Sigmoid colon (tissue), 4 donors: ENCODE measurements around the gene DYNC1H1.

Experiments used
- CTCF ChIP-seq, 4 experiments: fragments of 450-650 bp in 3 of 4; fragments of 200-600 bp in 1 of 4; IDR thresholded peaks; one replicate each; pipeline ENCODE4 v1.5.1; 2016 to 2019; ENCODE audit warnings: antibody characterized with exemption in 4 of 4, mild to moderate bottlenecking in 3 of 4, moderate library complexity in 2 of 4
- POLR2A ChIP-seq, 2 donors: fragments of 450-650 bp; IDR thresholded peaks; one replicate each; pipeline ENCODE4 v1.6.1; 2016; ENCODE audit warnings: antibody characterized with exemption in 2 of 2, mild to moderate bottlenecking in 2 of 2, moderate library complexity in 2 of 2
- POLR2AphosphoS5 ChIP-seq, 4 donors: sonication (generic); formaldehyde crosslinking; IDR thresholded peaks; one replicate each; pipeline ENCODE4 v1.6.1; 2017; ENCODE audit warnings: antibody characterized with exemption in 4 of 4

GRCh38 chr14:101917413-101918017 lies 46.9 kb upstream of the DYNC1H1 start:
- TF ChIP-seq POLR2AphosphoS5 (IDR thresholded peaks at IDR 0.05) (no peak), POLR2A (IDR thresholded peaks at IDR 0.05) (no peak), CTCF (IDR thresholded peaks at IDR 0.05) (no peak)
